Spleen (tissue), 11 donors: ENCODE data around the gene CATSPERB. TPM values are rescaled to one million over a fixed set of nuclear protein-coding genes. Genes with fewer than 3 reads are reported as not detected.
"Not testable (repeated sequence)": the region's sequence is repeated elsewhere in the genome, so short reads cannot be mapped to it uniquely, and the experiment has no call there.

ENCODE experiments used
- DNase-seq: peaks from one replicate; pipeline ENCODE4 v3.0.0-alpha.2; 2020
- H3K27ac ChIP-seq, 8 donors: fragments of 200-600 bp; sonication (generic) in 7 of 8; 1 replicate in 4 of 8; 2 replicates in 4 of 8; pipeline versions ENCODE4 v1.5.0 to v1.8.0; 2016 to 2021; ENCODE audit warnings: inconsistent platforms in 4 of 8, mild to moderate bottlenecking in 4 of 8, moderate library complexity in 1 of 8
- H3K27me3 ChIP-seq, 7 donors: fragments of 200-600 bp; sonication (generic) in 6 of 7; replicated peaks in 1 of 7; 1 replicate in 4 of 7; 2 replicates in 3 of 7; pipeline versions ENCODE4 v1.5.0 to v1.8.0; 2016 to 2021; ENCODE audit warnings: inconsistent platforms in 3 of 7, mild to moderate bottlenecking in 1 of 7
- H3K36me3 ChIP-seq, 6 donors: fragments of 200-600 bp; sonication (generic) in 5 of 6; 1 replicate in 4 of 6; 2 replicates in 2 of 6; pipeline versions ENCODE4 v1.5.0 to v1.8.0; 2016 to 2021; ENCODE audit warnings: inconsistent platforms in 2 of 6
- H3K4me1 ChIP-seq, 6 donors: fragments of 200-600 bp; sonication (generic) in 5 of 6; 1 replicate in 3 of 6; 2 replicates in 3 of 6; pipeline versions ENCODE4 v1.5.0 to v1.8.0; 2016 to 2021; ENCODE audit warnings: inconsistent platforms in 3 of 6
- H3K4me3 ChIP-seq, 8 donors: fragments of 200-600 bp; sonication (generic) in 7 of 8; 1 replicate in 4 of 8; 2 replicates in 4 of 8; pipeline versions ENCODE4 v1.5.0 to v1.8.0; 2016 to 2021; ENCODE audit warnings: inconsistent platforms in 4 of 8, mild to moderate bottlenecking in 4 of 8, moderate library complexity in 2 of 8
- H3K9me3 ChIP-seq, 8 donors: fragments of 200-600 bp; sonication (generic) in 7 of 8; 1 replicate in 4 of 8; 2 replicates in 4 of 8; pipeline versions ENCODE4 v1.5.0 to v1.8.0; 2016 to 2021; ENCODE audit warnings: inconsistent platforms in 4 of 8
- POLR2A ChIP-seq, 3 donors: fragments of 450-650 bp; IDR thresholded peaks; one replicate each; pipeline ENCODE4 v1.5.1; 2017; ENCODE audit warnings: antibody characterized with exemption in 3 of 3, mild to moderate bottlenecking in 1 of 3
- POLR2AphosphoS5 ChIP-seq, 3 donors: sonication (generic); formaldehyde crosslinking; IDR thresholded peaks; one replicate each; pipeline ENCODE4 v1.5.1; 2017; ENCODE audit warnings: antibody characterized with exemption in 3 of 3
- WGBS, 5 donors: extraction: QIAGEN DNeasy Blood & Tissue Kit in 3 of 5; methylation state at CpG; one replicate each; pipeline versions ENCODE4 v1.1.5 to v1.1.7; 2013 to 2018; 5-methylcytosine and 5-hydroxymethylcytosine counted together
- intact Hi-C: fragments of 100-400 bp; cut with DNase I; formaldehyde crosslinking; loops from one replicate; pipeline ENCODE4 v1.15.0; 2023; ENCODE audit warnings: low total_unique reads
- polyA plus RNA-seq, 3 donors: library from polyadenylated mRNA; stranded (reverse); fragments of 200-250 nt; gene quantifications; one replicate each; pipeline ENCODE4 v1.2.1, GENCODE V29; 2013
- total RNA-seq, 7 donors: library from RNA; depleted of rRNA in 3 of 7; stranded (reverse); fragments of >200 nt in 3 of 7; fragmentation: NEBNext Ultra II Directional in 4 of 7; extraction: Animal tissue kit (Norgen Biotek cat#: 25700) in 4 of 7; gene quantifications; one replicate each; pipeline versions ENCODE4 v1.1.0 to v1.2.1, GENCODE V29; 2016 to 2021
- TF ChIP-seq, protein P1 (sequence below), 11 experiments: fragments of 200-600 bp in 7 of 11; fragments of 450-650 bp in 4 of 11; sonication (generic) in 4 of 11; IDR thresholded peaks in 8 of 11; conservative IDR thresholded peaks in 3 of 11; 1 replicate in 7 of 11; 2 replicates in 4 of 11; pipeline versions ENCODE4 v1.4.0 to v1.8.0; 2016 to 2021; ENCODE audit warnings: antibody characterized with exemption in 11 of 11, inconsistent platforms in 4 of 11, mild to moderate bottlenecking in 1 of 11
- donor health status: healthy with polysubstance abuse.
- donor health status: DM: no; HTN: no; CAD: no; lungs with moderate emphysema.
- donor health status: DM: no; HTN: no; CAD: no.
- donor health status: Bipolar disorder and iron deficiency.
- donor health status: healthy.
- donor health status: DM: no; HTN: no; CAD: no.
- donor health status: DM: yes; HTN: yes; CAD: no.

CATSPERB gene
- total and polyA plus RNA-seq, 10 donors = 0.10 to 6.8 (median 1.9) TPM

DNA sequence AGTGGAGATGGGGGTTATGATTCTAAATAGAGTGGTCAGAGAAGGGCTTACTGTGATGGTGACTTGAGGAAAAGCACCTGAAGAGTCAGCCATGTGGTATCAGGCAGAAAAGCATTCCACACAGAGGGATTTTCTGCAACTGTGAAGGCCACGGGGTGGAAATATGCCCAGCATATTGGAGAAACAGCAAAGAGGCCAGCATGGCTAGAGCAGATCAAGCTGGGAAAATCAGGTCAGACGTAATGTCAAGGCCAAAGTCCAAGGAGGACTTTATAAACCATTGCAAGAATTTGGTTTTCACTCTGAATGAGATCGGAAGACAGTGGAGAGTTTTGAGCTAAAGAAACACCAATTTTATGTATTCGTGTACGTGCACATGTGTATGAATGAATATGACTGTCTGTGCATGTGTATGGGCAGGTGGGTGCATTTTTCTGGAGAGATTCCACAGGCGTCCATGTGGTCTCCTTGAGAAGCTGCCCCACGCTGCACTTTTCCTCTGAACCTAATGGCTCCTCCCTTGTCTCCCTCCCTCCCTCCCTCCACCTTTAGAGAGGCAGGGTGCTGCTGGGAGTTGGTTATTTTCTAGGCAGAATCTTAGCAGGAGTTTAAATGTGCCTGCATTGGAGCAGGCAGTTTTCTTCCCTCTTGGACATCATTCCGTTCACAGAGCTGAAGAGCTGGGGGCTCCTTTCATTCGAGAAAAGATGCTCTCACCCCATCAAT lies 124.4 kb downstream of the CATSPERB start:
- no peak overlapping the region for H3K4me3 ChIP-seq
- TF ChIP-seq, protein P1, sequence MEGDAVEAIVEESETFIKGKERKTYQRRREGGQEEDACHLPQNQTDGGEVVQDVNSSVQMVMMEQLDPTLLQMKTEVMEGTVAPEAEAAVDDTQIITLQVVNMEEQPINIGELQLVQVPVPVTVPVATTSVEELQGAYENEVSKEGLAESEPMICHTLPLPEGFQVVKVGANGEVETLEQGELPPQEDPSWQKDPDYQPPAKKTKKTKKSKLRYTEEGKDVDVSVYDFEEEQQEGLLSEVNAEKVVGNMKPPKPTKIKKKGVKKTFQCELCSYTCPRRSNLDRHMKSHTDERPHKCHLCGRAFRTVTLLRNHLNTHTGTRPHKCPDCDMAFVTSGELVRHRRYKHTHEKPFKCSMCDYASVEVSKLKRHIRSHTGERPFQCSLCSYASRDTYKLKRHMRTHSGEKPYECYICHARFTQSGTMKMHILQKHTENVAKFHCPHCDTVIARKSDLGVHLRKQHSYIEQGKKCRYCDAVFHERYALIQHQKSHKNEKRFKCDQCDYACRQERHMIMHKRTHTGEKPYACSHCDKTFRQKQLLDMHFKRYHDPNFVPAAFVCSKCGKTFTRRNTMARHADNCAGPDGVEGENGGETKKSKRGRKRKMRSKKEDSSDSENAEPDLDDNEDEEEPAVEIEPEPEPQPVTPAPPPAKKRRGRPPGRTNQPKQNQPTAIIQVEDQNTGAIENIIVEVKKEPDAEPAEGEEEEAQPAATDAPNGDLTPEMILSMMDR (IDR thresholded peaks at IDR 0.05 in 8 of 11, conservative IDR thresholded peaks at IDR 0.05 in 3 of 11) = no peak
- TF ChIP-seq POLR2AphosphoS5 (IDR thresholded peaks at IDR 0.05) (no peak), POLR2A (IDR thresholded peaks at IDR 0.05) (no peak)
- no peaks in the 10 kb centered on the region for H3K36me3 ChIP-seq
- H3K9me3 ChIP-seq = no peaks in the 10 kb centered on the region
- intact Hi-C loops = no loop called here
- H3K4me1 ChIP-seq = no peaks in the 10 kb centered on the region
- WGBS, 5 donors = 78 to 90% (median 84%) methylated on average over 9 of the region's 9 CpGs
- no peaks in the 10 kb centered on the region for H3K27me3 ChIP-seq
- no peak overlapping the region for H3K27ac ChIP-seq
- no peak for DNase-seq

DNA sequence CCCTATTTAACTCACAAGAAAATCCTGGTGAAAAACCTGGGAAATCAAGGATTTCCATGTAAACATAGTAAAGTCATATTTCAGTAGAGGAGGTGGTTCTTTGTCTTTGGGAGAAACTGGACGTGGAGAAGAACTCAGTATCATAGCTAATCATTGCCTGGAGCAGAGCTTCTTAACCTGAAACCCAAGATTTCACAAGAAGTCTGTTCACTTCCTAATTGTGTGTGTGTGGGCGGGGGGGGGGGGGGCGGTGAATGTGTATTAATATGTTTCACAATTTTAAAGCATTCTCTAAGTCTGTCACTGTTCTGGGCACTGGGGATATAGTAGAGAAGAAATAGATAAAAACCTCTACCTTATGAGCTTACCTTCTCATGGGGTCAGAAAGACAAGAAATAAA lies 125.0 kb downstream of the CATSPERB start:
- WGBS, 5 donors = 40 to 55% (median 48%) methylated on average over 3 of the region's 3 CpGs
- Histone ChIP-seq H3K4me1 (no peaks in the 10 kb centered on the region), H3K9me3 (no peaks in the 10 kb centered on the region), H3K27me3 (no peaks in the 10 kb centered on the region), H3K36me3 (no peaks in the 10 kb centered on the region), H3K4me3 (no peak overlapping the region), H3K27ac (no peak overlapping the region)
- TF ChIP-seq, protein P1 (IDR thresholded peaks at IDR 0.05 in 8 of 11, conservative IDR thresholded peaks at IDR 0.05 in 3 of 11) = no peak
- no peak for TF ChIP-seq POLR2A (IDR thresholded peaks at IDR 0.05)
- no peak for DNase-seq
- intact Hi-C loops = no loop called here

DNA sequence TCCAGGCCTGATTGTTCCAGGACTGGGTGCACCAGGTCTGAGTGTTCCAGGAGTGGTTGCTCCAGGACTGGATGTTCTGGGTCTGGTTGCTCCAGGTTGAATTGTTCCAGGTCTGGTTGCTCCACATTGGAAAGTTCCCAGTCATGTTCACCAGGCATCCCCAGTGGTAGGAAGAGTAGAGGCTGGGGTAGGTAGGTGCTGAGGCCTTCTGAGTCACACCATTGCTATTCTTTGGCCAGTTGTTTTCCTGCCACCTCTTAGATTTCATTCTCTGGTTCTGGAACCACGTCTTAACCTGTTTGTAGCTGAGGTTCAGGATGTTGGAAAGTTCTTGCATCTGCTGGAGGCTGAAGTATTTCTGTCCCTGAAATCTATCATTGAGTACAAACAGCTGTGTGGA lies 127.3 kb downstream of the CATSPERB start:
- intact Hi-C loops, H3K9me3 ChIP-seq, H3K4me1 ChIP-seq, H3K27ac ChIP-seq, H3K36me3 ChIP-seq, DNase-seq, H3K4me3 ChIP-seq, H3K27me3 ChIP-seq: not testable (repeated sequence)
- 58 to 78% (median 68%) methylated on average over 1 of the region's 1 CpG for WGBS, 5 donors

DNA sequence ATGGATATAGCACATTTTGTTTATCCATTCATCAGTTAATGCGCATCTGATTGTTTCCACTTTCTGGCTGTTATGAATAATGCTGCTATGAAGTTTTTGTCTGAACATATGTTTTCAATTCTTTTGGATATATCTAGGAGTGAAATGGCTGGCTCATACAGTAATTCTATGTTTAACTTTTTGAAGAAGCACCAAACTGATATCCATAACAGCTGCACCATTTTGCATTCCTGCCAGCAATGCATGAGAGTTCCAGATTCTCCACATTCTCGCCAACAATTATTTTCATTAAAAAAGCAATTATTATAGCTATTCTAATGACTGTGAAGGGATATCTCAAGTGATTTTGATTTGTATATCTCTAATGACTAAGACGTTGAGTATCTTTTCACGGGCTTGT lies 131.9 kb downstream of the CATSPERB start:
- Histone ChIP-seq H3K36me3 (no peaks in the 10 kb centered on the region), H3K9me3 (peaks cover 0 to 20% (median 17%) of the 10 kb centered on the region in 8 donors), H3K4me3 (no peak overlapping the region), H3K27me3 (no peaks in the 10 kb centered on the region), H3K4me1 (no peaks in the 10 kb centered on the region), H3K27ac (no peak overlapping the region)
- TF ChIP-seq POLR2A (IDR thresholded peaks at IDR 0.05) (no peak), POLR2AphosphoS5 (IDR thresholded peaks at IDR 0.05) (no peak)
- TF ChIP-seq, protein P1 (IDR thresholded peaks at IDR 0.05 in 8 of 11, conservative IDR thresholded peaks at IDR 0.05 in 3 of 11) = no peak
- intact Hi-C loops = no loop called here
- DNase-seq = no peak
- WGBS, 5 donors = 89 to 96% (median 92%) methylated on average over 4 of the region's 4 CpGs
